HG02884 (cell line): ENCODE results near the gene PHYKPL.

ENCODE experiments used
- ATAC-seq: cut with Tn5 transposase; IDR thresholded peaks from one replicate; pipeline ENCODE4 v1.9.1; 2021; ENCODE audit warnings: mild to moderate bottlenecking, moderate library complexity; ENCODE audit not compliant: unreplicated experiment

Gene PHYKPL

DNA sequence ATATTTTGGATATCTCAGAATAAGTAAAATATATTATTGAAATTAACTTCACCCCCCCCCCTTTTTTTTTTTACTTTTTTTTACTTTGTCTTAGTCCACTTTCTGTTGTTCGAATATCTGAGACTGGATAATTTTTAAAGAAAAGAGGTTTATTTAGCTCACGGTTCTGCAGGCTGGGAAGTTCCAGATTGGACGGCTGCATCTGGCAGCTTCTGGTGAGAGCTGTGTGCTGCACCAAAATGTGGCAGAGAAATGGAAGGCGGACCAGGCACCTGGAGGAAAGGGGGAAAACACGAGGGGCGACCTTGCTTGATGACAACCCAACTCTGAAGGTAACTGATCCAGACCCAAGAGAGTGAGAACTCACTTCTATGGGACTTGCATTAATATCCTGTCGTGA, 39.8 kb downstream of the PHYKPL start:
- ATAC-seq = no peak

DNA sequence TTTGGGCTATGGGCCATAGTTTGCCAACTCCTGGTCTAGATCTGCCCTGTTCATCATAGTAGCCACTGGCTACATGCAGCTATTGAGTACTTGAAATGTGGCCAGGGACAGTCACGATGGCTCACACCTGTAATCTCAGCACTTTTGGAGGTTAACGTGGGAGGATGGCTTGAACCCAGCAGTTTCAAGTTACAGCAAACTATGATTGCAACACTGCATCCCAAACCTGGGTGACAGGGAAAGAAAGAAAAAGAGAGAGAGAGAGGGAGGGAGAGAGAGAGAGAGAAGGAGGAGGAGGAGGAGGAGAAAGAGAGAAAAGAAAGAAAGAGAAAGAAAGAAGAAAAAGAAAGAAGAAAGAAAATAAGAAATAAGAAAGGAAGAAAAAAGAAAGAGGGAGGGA, 40.4 kb downstream of the PHYKPL start:
- no peak for ATAC-seq

DNA sequence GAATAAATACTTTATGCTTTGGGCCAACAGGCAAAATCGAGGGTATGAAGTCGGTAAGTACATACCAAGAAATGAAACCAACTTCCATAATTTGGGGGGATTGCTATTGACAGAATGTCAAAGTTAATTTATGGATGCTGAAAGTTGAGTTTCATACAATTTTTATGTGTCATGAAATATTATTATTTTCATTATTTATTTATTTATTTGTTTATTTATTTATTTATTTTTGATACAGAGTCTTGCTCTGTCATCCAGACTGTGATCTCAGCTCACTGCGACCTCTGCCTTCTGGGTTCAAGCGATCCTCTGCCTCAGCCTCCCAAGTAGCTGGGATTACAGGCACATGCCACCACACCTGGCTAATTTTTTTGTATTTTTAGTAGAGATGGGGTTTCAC, 40.9 kb downstream of the PHYKPL start:
- ATAC-seq = no peak

DNA sequence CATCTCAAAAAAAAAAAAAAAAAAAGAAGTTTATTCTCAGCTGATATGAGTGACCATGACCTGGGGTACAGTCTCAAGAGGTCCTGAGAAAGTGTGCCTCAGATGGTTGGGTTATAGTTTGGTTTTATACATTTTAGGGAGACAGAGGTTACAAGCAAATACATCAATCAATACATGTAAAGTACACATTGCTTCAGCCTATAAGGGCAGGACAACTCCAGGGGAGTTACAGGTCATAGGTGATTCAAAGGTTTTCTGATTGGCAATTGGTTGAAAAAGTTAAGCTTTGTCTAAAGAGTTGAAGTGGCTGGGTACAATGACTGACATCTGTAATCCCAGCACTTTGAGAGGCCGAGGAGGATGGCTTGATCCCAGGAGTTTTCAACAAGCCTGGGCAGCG, 43.2 kb downstream of the PHYKPL start:
- ATAC-seq = no peak

DNA sequence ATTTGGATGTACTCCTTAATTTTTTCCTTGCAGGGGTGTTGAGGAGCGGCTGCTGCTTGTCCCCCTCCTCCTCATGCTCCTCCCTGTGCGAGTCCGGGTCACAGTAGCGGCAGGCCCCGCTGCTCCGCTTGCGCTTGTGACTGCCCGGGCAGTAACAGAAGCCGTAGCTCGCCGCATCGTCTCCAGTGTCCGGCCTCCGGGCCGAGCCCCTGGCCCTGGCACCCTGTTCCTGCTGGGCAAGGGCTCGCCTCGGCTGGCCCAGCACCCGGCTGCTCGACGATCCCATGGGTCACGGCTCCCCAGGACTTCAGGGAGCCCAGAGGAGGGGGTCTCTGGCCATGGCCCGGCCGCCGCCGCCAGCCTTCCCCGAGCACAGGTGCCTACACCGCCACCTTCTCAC, 45.6 kb downstream of the PHYKPL start, which contains the start of gene GMCL2:
Gene GMCL2 (minus strand): TSS at position 358 of the 400 bp plus-strand sequence. CDS start 72 bp downstream, at position 286.
- ATAC-seq = no peak

DNA sequence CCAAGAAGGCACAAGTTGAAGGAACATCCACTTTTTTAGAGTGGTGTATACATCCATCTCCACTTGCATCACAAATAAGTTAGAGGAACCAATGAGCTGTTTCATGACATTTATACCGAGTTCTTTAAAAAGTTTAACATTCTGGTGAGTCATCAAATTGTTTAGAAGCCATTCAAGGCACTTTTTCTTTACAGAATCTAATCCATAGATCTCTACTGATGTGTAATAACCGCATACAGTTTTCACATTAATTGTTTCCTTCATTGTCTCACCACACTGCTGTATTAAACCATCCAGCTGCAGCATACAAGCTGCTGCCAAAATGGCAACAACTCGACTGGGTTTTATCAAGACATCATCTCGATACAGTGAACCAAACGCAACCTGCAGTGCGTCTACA, 46.2 kb downstream of the PHYKPL start:
- ATAC-seq = no peak

DNA sequence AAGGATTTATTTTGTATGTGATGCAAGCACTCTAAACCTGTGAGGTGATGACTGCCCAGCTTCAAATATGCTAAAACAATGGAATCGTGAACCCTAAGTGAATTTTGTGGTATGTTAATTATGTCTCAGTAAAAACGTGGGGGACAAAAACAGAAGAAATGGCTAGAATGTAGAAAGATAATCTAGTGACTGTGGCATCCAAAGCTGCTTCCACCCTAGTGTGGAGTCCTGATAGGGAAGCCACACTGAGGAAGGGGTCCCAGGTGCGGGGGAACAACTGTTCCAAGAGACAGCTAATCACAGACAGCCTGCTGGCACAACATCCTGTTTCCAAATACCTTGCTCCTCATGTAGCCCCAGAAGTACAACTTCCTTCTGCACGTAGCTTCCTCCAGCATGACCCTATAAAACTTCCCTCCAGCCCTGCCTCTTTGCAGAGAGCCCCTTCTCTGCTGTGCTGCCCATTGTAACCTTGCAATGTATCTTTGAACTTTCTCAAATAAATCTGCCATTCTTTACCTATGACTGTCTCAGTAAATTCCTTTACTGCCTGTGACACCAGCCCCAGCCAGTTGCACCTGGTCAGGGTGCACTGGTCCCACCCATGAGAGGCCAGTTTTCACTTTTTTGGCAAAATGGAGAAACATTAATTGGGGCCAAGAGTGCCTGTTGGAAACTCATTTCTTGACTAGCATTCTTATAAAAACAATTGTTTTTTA, 50.3 kb downstream of the PHYKPL start:
- ATAC-seq = no peak

DNA sequence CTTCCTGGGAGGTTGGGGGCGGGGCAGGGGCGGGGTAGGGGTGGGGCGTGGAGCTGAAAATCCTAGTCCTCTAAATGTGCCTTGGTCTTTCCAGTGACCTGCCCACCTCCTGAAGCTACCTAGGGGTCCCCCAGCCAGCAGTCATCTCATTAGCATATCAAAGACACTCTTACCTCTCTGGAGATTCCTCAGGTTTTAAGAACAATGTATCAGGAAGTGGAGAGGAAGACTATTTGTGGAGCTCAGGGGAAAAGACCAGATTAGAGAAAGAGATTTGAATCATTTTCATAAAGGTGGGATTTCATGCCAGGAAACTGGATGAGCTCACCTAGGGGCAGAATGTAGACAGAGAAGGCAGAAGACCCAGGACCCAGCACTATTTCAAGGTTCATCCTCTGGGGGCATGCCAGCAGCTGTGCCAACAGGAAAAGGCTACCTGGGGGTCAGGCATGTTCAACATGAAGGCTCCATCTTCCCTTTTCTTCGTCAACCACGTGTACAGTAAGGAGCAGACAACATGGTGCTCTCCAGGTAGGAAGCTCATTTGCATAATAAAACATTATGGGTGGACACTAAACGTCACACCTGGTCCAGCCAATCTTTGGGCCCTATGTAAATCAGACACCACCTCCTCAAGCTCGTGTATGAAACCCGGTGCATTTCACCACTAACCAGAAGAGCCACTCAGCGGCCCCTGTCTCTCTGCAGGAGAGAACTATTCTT, 52.3 kb downstream of the PHYKPL start:
- no peak for ATAC-seq

DNA sequence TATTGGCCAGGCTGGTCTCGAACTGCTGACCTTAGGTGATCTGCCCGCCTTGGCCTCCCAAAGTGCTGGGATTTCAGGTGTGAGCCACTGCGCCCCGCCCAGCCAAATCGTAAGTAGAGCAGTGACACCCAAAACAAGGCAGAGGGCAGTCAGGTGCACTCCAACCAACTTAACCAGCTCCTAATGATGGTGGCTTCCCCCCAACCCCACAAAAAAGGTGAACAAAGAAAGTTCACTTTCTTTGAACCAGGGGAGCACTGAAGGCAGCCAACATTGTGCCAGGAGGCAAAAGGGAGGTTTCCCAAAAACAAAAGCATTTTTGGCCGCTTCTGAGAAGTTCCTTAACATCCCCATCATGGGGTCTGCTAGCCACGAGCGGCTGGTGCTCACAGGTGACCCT, 55.0 kb downstream of the PHYKPL start:
- no peak for ATAC-seq

DNA sequence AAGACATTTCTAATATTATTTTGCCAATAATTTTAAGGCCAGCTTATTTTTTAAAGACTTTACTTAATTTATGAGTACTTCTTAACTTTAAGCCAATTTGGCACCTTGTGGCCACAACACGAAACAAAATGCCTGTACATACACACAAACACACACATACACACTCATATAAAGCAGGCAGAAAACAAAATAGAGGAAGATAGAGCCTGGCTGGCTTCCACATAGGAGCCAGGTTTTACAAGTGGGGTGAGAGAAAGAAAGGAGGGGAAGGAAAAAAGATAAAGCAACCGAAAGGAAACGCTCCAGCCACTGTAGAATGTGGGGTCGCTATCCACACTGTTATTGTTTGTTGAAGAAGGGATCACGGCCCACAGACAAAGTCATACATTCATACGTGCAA, 55.8 kb downstream of the PHYKPL start:
- ATAC-seq = no peak

DNA sequence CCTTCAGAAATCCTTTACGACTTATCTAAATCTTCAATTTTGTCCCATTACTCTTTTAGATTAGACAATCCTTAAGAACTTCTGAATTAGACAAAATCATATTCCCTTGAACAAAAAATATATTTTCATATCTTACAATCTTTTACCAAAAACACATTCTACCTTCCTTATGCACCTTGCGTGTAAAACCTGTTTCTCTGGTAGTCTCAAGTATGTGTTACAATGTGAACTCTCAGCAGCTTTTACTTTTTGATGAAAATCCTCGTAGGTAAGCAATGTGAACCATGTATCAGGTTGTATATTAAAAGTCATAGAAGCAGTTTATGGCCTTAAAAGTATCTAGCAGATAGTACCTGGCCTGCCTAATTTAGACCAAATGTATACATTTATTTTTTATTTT, 58.1 kb downstream of the PHYKPL start:
- no peak for ATAC-seq

DNA sequence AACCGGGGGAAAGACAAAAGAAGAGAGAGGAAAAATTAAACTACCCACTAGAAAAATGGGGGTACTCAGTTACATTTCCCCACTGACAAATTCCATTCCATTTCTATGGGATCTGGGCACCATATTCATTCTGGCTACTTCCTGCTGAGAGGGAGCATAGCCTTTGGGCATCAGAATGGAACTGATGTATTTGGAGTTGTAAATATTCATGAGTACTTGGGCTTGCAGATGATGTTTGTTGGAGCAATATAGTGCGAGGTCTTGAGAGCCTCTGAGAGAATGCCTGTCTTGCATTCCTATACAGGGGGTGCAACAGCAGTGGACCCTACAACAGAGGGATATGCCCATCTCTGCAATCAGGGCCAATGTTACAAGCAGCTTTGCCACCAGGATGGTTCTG, 62.1 kb downstream of the PHYKPL start:
- no peak for ATAC-seq

DNA sequence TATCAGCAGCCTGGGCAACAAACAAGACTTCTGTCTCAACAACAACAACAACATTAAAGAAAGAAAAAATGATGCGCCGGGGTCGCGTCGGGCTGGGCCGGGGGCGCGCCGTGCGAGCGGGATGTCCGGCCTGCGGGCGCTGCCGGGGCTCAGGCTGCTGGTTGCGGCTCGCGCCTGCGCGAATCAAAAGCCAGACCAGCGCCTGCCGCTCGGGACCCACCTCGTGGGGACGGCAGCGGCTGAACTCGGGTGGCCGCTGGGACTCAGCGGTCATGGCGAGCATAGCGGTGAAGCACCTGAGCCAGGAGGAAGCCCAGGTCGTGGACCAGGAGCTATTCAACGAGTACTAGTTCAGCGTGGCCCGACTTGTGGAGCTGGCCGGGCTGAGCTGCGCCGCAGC, 67.0 kb downstream of the PHYKPL start:
- ATAC-seq = no peak

DNA sequence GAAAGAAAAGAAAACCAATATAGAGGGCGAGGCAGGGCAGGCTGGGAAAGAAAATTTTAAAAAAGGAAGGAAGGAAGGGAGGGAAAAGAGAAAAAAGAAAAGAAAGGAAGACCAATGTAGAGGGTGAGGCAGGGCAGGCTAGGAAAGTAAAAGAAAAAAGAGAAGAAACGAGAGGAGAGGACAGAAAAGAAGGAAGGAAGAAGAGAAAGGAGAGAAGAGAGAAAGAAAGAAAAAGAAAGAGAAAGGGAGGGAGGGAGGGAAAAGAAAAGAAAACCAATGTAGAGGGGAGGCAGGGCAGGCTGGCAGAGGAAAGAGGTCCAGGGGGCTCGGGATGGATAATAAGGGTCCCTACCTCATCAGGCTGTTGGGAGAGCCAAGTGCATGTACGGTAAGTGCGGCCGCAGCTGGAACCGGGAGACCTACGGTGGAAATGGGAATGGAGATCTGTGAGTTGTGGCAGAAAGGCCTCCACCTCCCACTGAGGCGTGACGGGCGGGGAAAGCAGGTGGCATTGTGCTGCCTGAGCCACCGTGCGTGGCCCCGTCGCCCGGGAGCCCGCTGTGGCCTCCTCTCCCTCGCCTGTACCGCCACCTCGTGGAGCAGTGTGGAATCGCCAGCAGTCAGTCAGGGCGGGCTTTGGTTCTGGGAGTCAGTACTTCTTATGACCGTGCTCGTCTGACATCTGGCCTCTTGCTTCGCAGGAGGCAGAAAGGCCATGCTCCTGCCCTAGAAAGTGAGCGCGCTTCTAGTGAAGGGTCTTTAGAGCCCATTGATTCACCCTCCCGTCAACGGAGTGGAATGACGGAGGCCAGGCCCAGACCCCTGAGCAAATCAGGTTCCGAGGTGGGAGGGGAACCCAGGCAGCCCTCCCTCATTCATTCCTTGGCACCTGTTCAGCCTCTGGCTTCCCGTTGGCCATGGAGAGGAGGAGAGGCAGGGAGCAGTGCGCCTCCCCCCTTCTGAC, 68.5 kb downstream of the PHYKPL start:
- ATAC-seq = no peak

DNA sequence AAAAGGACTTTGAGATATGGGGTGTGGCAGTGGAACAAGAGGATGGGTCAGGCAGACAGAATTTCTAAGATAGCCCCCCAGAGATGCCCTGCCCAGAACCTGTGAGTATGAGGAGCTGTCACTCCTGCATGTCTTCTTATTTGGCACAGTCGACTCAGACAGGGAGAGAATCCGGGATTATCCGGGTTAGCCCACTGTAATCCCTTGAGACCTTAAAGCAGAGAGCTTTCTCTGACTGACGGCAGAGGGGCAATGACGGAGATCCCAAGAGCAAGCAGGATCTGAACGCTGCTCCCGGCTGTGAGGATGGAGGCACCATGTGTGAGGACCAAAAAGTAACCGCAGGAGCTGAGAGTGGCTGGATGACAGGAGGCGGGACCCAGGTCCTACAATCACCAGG, 70.1 kb downstream of the PHYKPL start:
- no peak for ATAC-seq

DNA sequence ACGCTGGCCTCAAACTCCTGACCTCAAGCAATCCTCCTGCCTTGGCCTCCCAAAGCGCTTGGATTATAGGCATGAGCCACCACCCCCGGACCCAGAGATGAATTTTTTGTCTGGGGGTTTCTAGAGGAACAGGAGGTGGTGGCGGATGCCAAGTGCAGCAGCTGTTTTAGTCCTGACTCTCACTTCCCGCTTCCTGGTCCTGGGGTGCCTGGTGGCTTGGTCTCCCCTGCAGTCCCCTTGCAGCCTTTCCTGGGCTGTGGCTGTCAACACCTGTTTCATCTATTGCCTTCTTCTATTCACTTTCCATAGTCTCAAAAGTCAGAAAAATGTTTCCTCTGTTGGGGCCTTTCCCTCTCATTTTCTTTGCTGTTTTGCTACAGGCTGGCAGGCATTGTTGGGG, 72.4 kb downstream of the PHYKPL start:
- ATAC-seq = no peak
